Activated CD8-positive, alpha-beta T cell treated with anti-CD3 and anti-CD28 coated beads, Interleukin-2, amount 10 ng/mL, durations not matched to agents 7 days and 5 days (primary cell): ENCODE results near the gene PDE4A. TPM values are rescaled to one million over a fixed set of nuclear protein-coding genes. Genes with fewer than 3 reads are reported as not detected.

Experiments
- ATAC-seq: fragments of 150-1000 bp; cut with Tn5 transposase; one replicate; pipeline ENCODE4 v1.10.0; 2021; ENCODE audit warnings: moderate library complexity
- CTCF ChIA-PET: fragments of 350-600 bp; sonication (Branson Sonifier 250); formaldehyde crosslinking; loops from one replicate; lab custom pipeline; 2021; ENCODE audit warnings: antibody characterized with exemption; lab: Charles Lee
- POLR2A ChIA-PET: fragments of 350-600 bp; sonication (Branson Sonifier 250); formaldehyde crosslinking; loops from one replicate; lab custom pipeline; 2021; ENCODE audit warnings: antibody characterized with exemption; lab: Charles Lee
- DNase-seq: peaks from one replicate; pipeline ENCODE4 v3.0.0-alpha.2; 2020
- H3K27ac Mint-ChIP-seq: one replicate; pipeline ENCODE4 v1.8.0; 2021; ENCODE audit warnings: mild to moderate bottlenecking, mixed read lengths
- H3K27me3 Mint-ChIP-seq: one replicate; pipeline ENCODE4 v1.8.0; 2021; ENCODE audit warnings: low read depth, mixed read lengths
- H3K36me3 Mint-ChIP-seq: one replicate; pipeline ENCODE4 v1.8.0; 2021; ENCODE audit warnings: low read depth, mixed read lengths
- H3K4me1 Mint-ChIP-seq: one replicate; pipeline ENCODE4 v1.8.0; 2021; ENCODE audit warnings: low read depth, mixed read lengths
- H3K4me3 Mint-ChIP-seq: one replicate; pipeline ENCODE4 v1.8.0; 2021; ENCODE audit warnings: mild to moderate bottlenecking, mixed read lengths
- H3K9me3 Mint-ChIP-seq: one replicate; pipeline ENCODE4 v1.8.0; 2022; ENCODE audit warnings: mixed read lengths; ENCODE audit not compliant: insufficient read depth
- total RNA-seq, 2 experiments: library from RNA; stranded (reverse); gene quantifications; one replicate each; pipeline ENCODE4 v1.2.3, GENCODE V29; 2021

PDE4A gene
- total RNA-seq, 2 experiments from 2014 or later, result 54.2 to 56.0 TPM

DNA sequence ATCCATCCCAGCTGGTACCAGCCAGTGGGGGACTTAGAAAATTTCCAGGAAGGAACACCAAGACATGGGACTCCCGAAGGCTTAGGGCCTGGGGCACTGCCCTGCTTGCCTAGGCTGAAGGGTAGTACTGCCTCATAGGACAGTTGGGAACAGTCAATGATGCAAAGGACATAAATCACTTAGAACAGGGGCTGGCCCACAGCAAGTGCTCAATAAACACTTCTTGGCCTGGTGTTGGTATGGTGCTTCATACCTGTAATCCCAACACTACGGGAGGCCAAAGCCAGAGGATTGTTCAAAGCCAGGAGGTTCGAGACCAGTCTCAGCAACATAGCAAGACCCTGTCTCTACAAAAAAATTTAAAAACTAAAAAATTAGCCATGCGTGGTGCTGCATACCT is 77.0 kb downstream of the PDE4A start:
- Mint-ChIP-seq H3K4me3 (no peak overlapping the region), H3K9me3 (no peaks in the 10 kb centered on the region), H3K27ac (no peak overlapping the region), H3K36me3 (peaks cover 42% of the 10 kb centered on the region), H3K4me1 (peaks cover 33% of the 10 kb centered on the region), H3K27me3 (no peaks in the 10 kb centered on the region)
- no peak for DNase-seq
- ATAC-seq, result no peak
- CTCF ChIA-PET, result interaction anchor here (0.9 to 2.2 kb wide), 4 partner anchors 8 to 70 kb away, joined by 3 to 5 read pairs (median 4); no protein-coding TSS in a partner anchor
- POLR2A ChIA-PET, result interaction anchor here (0.6 to 0.7 kb wide), 3 partner anchors 54 to 387 kb away, joined by 3 to 7 read pairs (median 3); no protein-coding TSS in a partner anchor

DNA sequence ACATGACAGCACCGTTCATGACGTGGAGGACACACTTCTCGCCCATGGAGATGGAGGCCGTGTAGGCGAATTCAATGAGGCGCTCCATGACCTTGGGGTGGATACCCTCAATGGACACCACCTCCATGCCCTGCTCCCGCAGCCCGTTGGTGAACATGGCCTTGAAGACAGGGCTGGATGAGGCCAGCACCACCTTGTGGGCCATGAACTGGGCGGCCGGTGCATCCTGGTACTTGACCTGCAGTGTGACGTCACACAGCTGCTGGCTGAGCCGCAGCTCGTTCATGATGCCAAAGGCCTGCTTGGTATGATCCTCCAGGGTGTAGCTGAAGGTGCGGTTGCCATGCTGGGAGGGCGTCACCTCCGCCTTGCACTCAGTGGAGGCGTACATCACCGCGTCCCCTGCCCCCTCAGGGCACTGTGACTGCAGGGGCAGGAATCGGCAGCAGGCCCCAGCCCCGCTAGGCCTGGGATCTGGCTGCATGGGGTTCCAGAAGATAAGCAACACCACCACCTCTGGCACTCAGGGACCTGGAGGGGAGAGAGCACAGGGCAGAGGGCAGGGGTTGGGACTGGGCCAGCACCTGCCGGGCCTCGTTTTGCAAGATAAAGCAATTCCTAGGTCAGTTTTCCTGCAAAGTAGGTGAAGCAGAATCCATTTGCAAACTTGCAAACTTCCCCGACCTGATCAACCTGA is 79.4 kb downstream of the PDE4A start:
- ChIA-PET CTCF (interaction anchor here (1.1 to 1.3 kb wide), 2 partner anchors 21 to 53 kb away, joined by 3 to 4 read pairs; no protein-coding TSS in a partner anchor), POLR2A (interaction anchor here (0.5 to 1.0 kb wide), 2 partner anchors 10 to 151 kb away, joined by 3 to 4 read pairs; no protein-coding TSS in a partner anchor)
- H3K27me3 Mint-ChIP-seq, result no peaks in the 10 kb centered on the region
- peak overlapping the region; percentile 63 for H3K27ac Mint-ChIP-seq
- peaks cover 35% of the 10 kb centered on the region for H3K36me3 Mint-ChIP-seq
- DNase-seq (no peak), ATAC-seq (no peak)
- H3K9me3 Mint-ChIP-seq, result no peaks in the 10 kb centered on the region
- no peak overlapping the region for H3K4me3 Mint-ChIP-seq
- H3K4me1 Mint-ChIP-seq, result peaks cover 36% of the 10 kb centered on the region

DNA sequence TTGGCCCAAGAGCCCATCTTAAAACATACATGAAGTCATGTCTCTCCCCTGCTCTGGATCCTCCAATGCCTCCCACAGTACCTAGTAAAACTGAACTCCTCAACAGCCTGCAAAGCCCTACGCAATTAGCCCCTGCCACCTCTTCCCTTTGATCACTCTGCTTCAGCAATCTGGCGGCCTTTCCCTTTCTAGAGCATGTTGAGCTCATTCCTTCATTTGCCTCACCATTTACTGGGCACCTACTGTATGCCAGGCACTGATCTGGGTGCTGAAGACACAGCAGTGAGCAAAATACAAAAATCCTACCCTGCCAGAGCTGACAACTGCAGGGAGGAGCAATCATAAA is 79.9 kb downstream of the PDE4A start:
- ChIA-PET CTCF (interaction anchor here (1.2 to 1.8 kb wide), 3 partner anchors 8 to 112 kb away, joined by 3 to 8 read pairs (median 4); no protein-coding TSS in a partner anchor), POLR2A (interaction anchor here (0.7 to 1.0 kb wide), 2 partner anchors 10 to 66 kb away, joined by 3 to 4 read pairs; no protein-coding TSS in a partner anchor)
- H3K27ac Mint-ChIP-seq, result peak overlapping the region; percentile 69

DNA sequence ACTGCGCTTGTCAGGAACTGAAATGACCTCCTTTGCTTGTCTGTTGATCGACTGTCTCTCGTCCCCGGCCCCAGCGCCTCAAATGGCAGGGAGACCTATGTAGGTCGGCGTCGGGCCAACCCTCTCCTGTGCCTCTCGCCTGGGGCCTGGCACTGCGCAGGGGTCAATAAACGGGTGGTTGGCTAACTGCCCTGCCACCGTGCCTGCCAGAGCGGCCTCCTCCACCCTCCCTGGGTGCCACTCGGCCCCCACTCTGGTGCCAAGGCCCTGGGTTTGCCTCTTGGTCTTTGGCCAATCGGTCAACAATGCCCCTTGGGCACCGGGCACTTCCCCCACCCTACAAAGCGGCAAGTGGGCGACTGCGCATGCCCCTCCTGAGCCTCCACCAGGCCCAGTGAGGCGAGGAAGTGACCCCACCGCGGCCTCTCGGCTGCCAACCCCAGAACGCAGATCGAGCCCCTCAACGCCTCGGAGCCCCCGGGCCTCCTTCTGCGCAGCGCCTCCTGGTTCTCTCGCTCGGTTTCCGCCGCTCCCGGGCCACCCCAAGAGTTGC is 81.7 kb downstream of the PDE4A start:
- H3K27ac Mint-ChIP-seq, result peak overlapping the region; percentile 84
- H3K4me3 Mint-ChIP-seq, result peak overlapping the region; percentile 88
- ChIA-PET POLR2A (interaction anchor here (0.7 kb wide), 1 partner anchor 74 kb away, joined by 4 read pairs; no protein-coding TSS in a partner anchor), CTCF (interaction anchor here (1.8 kb wide), 1 partner anchor 10 kb away, joined by 8 read pairs; no protein-coding TSS in a partner anchor)
- no peaks in the 10 kb centered on the region for H3K9me3 Mint-ChIP-seq
- peaks cover 29% of the 10 kb centered on the region for H3K36me3 Mint-ChIP-seq
- no peaks in the 10 kb centered on the region for H3K27me3 Mint-ChIP-seq
- DNase-seq (peak; percentile 53), ATAC-seq (peak; percentile 20)
- H3K4me1 Mint-ChIP-seq, result peaks cover 43% of the 10 kb centered on the region

More for the DNA sequence above, 79.9 kb downstream of the PDE4A start:
- Mint-ChIP-seq H3K36me3 (peaks cover 35% of the 10 kb centered on the region), H3K4me1 (peaks cover 36% of the 10 kb centered on the region), H3K4me3 (peak overlapping the region; percentile 55), H3K9me3 (no peaks in the 10 kb centered on the region), H3K27me3 (no peaks in the 10 kb centered on the region)
- ATAC-seq, result no peak
- no peak for DNase-seq

DNA sequence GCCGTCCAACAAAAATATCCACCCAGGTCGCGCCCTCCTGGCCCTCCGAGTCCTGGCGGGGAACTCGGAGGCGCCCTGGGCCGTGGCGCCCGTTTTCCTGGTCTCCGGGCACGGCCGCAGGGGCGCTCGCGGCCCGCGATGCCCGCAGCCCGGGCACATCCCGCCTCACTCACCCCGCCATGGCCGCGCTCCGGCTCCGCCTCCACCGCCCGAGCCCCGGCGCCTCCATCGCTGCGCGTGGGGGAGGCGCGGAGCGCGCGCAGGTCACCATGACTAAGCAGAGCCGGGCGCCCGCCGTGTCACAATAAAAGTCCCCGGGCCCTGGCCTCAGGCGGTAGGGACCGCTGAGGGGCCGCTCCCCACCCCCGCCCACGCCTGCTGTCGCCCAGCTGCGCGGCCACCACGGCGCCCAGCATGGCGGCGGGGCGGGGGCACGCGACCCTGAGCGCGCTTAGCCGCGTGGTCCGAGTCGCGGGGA is 82.2 kb downstream of the PDE4A start:
- ChIA-PET POLR2A (interaction anchor here (0.7 to 1.4 kb wide), 3 partner anchors 41 to 84 kb away, joined by 3 to 4 read pairs (median 4); no protein-coding TSS in a partner anchor), CTCF (no interaction called here)
- Mint-ChIP-seq H3K27ac (peak overlapping the region; percentile 84), H3K4me3 (peak overlapping the region; percentile 88), H3K27me3 (no peaks in the 10 kb centered on the region), H3K9me3 (no peaks in the 10 kb centered on the region), H3K4me1 (peaks cover 39% of the 10 kb centered on the region), H3K36me3 (peaks cover 25% of the 10 kb centered on the region)
- ATAC-seq (peak; percentile 92), DNase-seq (peak; percentile 95)

DNA sequence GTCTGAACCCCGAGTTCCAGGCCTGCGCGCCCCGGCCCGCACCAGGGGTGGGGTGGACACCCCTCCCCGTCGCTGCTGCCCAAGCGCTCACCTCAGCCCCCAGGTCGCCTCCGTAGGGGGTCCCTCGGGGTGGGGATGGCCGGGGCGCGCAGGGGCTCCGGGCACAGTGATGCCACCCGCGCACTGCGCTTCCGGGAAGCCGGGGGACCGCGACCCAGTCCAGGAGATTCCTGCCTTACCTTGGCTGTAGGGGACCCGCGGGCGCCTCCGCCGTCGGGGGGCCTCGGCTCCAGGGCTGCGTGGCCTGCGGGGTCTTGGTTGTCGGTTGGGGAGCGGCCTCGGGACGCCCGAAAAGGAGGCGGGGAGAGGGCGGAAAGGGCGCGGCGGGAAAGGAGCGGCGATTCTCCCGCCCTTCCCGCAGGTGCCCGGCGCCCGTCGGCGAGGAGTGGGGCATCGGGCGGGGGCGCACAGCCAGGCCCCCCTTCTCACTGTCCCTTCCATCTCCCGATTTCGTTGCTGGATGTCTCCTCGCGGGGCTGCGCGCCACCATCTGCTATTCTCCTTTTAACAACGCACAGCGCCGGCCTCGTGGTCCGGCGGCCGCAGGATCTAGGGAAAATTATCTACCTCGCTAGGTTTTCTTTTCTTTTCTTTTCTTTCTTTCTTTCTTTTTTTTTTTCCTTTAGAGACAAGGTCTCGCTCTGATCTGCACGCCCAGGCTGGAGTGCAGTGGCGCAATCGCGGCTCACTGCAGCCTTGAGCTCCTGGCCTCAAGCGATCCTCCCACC is 82.9 kb downstream of the PDE4A start, which contains the start of gene KEAP1:
Gene KEAP1 (minus strand): TSS at position 355 of the 788 bp plus-strand sequence. CDS start 3,323 bp downstream, outside the sequence.
- Mint-ChIP-seq H3K27ac (peak within 1 kb of the TSS; percentile 95), H3K27me3 (no peaks in the 10 kb centered on the region), H3K9me3 (no peaks in the 10 kb centered on the region), H3K4me1 (peaks cover 41% of the 10 kb centered on the region), H3K36me3 (peaks cover 23% of the 10 kb centered on the region), H3K4me3 (peak within 1 kb of the TSS; percentile 88)
- ChIA-PET POLR2A (interaction anchor here (0.7 to 1.4 kb wide), 4 partner anchors 40 to 85 kb away, joined by 3 to 4 read pairs (median 4); no protein-coding TSS in a partner anchor), CTCF (interaction anchor here (0.9 to 1.1 kb wide), 4 partner anchors 20 to 78 kb away, joined by 3 read pairs; partner anchors contain the start of gene KRI1)
- ATAC-seq (peak; percentile 40), DNase-seq (peak; percentile 51)

DNA sequence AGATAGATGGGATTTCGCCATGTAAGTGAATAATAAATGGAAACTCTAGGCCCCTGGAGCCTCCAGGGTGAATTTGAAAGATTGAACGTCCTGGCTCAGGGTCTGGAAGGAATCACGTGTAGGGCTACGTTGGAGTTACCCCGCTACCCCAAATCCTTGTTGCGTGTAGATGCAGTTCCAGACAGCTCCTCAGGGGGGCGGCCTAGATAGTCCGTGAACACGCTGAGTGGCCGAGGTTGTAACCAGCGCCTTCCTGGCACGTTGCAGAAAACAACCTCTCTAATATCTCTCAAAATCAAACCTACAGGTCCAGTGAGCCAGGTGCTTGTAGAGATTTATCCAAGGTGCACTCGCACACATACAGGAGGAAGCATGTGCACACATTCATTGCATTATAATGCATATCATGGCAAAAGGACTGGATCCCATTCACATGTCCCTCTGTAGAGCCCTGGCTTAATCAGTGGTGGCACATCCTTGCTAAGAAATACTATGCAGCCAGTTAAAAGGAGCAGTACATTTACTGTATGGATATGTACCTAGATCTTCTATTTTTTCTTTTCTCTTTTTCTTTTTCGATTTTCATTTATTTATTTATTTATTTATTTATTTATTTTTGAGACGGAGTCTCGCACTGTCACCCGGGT is 85.4 kb downstream of the PDE4A start:
- peak; percentile 18 for ATAC-seq
- ChIA-PET CTCF (interaction anchor here (0.6 to 1.9 kb wide), 18 partner anchors 9 to 358 kb away, joined by 3 to 13 read pairs (median 4); partner anchors contain the start of gene KRI1), POLR2A (interaction anchor here (0.7 to 1.1 kb wide), 2 partner anchors 56 to 62 kb away, joined by 4 to 5 read pairs; no protein-coding TSS in a partner anchor)
- peak; percentile 89 for DNase-seq
- Mint-ChIP-seq H3K27ac (no peak overlapping the region), H3K27me3 (no peaks in the 10 kb centered on the region), H3K9me3 (no peaks in the 10 kb centered on the region), H3K4me3 (peak overlapping the region; percentile 28), H3K4me1 (peaks cover 36% of the 10 kb centered on the region), H3K36me3 (peaks cover 8% of the 10 kb centered on the region)

DNA sequence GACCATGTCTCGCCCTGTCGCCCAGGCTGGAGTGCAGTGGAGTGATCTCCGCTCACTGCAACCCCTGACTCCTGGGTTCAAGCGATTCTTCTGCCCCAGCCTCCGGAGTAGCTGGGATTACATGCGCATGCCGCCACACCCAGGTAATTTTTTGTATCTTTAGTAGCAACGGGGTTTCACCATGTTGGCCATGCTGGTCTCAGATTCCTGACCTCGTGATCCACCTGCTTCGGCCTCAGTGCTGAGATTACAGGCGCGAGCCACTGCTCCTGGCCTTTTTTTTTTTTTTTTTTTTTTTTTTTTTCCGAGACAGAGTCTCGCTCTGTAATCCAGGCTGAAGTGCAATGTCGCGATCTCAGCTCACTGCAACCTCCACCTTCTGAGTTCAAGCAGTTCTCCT is 87.7 kb downstream of the PDE4A start:
- ChIA-PET CTCF (interaction anchor here (0.6 to 5.3 kb wide), 13 partner anchors 16 to 343 kb away, joined by 3 to 34 read pairs (median 4); partner anchors contain the start of genes QTRT1 and RAVER1), POLR2A (interaction anchor here (0.6 to 1.4 kb wide), 2 partner anchors 44 to 80 kb away, joined by 3 to 4 read pairs; no protein-coding TSS in a partner anchor)
- DNase-seq (no peak), ATAC-seq (no peak)
- Mint-ChIP-seq H3K36me3 (no peaks in the 10 kb centered on the region), H3K27ac (no peak overlapping the region), H3K4me3 (no peak overlapping the region), H3K9me3 (no peaks in the 10 kb centered on the region), H3K4me1 (peaks cover 30% of the 10 kb centered on the region), H3K27me3 (peaks cover 9% of the 10 kb centered on the region)

DNA sequence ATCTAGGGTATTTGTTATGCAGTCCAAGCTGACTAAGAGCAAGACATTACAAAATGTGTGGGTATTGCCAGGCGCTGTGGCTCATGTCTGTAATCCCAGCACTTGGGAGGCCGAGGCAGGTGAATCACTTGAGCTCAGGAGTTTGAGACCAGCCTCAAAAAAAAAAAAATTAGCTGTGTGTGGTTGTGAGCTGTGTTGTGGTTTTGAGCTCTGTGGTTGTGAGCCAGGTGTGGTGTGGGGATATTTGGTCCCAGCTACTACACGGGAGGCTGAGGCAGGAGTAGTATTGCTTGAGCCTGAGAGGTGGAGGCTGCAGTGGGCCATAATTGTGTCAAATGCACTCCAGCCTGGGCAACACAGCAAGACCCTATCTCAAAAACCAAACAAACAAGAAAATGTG is 88.4 kb downstream of the PDE4A start:
- Mint-ChIP-seq H3K27me3 (peaks cover 15% of the 10 kb centered on the region), H3K9me3 (no peaks in the 10 kb centered on the region), H3K27ac (peak overlapping the region; percentile 43), H3K36me3 (no peaks in the 10 kb centered on the region), H3K4me1 (peaks cover 32% of the 10 kb centered on the region), H3K4me3 (no peak overlapping the region)
- ChIA-PET POLR2A (interaction anchor here (0.6 to 1.4 kb wide), 2 partner anchors 43 to 114 kb away, joined by 4 read pairs; no protein-coding TSS in a partner anchor), CTCF (interaction anchor here (0.6 to 5.3 kb wide), 18 partner anchors 14 to 344 kb away, joined by 3 to 34 read pairs (median 3); partner anchors contain the start of genes QTRT1 and RAVER1)
- no peak for DNase-seq
- peak; percentile 50 for ATAC-seq

DNA sequence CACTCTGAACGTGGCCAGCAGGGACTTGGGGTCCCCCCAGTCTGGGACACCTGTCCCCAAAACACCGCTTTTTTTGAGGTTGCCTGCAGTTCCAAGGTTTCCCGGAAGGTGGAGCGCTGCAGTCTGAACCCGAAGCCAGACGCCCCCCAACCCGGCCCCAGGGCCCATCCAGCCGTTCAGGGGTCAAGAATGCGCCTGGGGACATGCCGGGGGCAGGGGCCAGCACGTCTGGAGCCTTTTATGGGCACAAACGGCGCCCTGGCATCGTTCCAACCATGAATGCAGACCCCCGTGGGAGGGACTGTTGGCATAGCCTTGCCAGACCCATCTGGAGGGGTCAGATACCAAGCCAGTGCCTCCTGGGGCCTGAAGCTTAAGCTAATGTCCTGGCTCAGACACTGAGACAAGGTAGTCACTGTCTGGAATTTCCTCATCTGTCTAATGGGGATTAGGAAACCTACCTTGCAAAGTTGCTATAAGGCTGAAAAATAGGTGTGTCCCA is 90.0 kb downstream of the PDE4A start:
- H3K36me3 Mint-ChIP-seq, result no peaks in the 10 kb centered on the region
- no peak for ATAC-seq
- POLR2A ChIA-PET, result no interaction called here

More for the DNA sequence above, 90.0 kb downstream of the PDE4A start:
- CTCF ChIA-PET, result interaction anchor here (1.3 to 5.3 kb wide), 3 partner anchors 35 to 189 kb away, joined by 3 to 34 read pairs (median 9); no protein-coding TSS in a partner anchor
- Mint-ChIP-seq H3K27ac (no peak overlapping the region), H3K9me3 (no peaks in the 10 kb centered on the region), H3K4me3 (no peak overlapping the region), H3K27me3 (peaks cover 29% of the 10 kb centered on the region), H3K4me1 (peaks cover 43% of the 10 kb centered on the region)
- peak; percentile 73 for DNase-seq
